ENCODE data around the gene MAPKAPK5.
"Not testable (repeated sequence)": the region's sequence is repeated elsewhere in the genome, so short reads cannot be mapped to it uniquely, and the experiment has no call there.

Gene MAPKAPK5

DNA sequence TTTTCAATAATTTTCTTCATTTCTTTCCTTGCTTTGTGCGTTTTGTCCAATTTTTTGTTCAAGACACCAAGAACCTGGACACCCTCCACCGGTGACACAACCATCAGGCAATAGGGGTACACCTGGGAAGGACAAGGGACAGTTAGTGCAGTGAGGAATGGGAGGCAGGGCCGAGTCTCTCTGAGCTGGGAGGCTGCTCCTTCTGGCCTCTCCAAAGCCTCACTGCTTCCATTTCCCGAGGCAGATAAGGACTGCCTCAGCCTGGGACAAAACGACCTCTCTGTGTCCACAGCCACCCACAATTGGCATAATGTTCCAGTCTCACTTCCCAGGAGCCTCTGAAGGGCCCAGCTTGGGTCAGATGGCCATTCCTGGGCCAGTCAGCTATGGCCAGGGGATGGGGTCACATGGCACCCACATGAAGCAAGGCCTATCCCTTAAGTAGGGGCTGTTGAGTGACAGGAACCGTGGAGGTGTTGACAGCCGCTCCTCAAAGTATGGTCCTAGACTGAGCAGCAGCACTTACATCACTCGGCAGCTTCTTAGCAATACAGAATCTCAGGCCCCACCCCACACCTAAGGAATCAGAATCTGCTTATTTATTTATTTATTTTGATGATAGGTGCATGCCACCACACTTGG, 13.6 kb upstream of the MAPKAPK5 start:
- no peak for DNase-seq

DNA sequence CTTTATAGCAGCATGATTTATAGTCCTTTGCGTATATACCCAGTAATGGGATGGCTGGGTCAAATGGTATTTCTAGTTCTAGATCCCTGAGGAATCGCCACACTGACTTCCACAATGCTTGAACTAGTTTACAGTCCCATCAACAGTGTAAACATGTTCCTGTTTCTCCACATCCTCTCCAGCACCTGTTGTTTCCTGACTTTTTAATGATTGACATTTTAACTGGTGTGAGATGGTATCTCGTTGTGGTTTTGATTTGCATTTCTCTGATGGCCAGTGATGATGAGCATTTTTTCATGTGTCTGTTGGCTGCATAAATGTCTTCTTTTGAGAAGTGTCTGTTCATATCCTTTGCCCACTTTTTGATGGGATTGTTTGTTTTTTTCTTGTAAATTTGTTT, 12.4 kb upstream of the MAPKAPK5 start:
- not testable (repeated sequence) for DNase-seq

DNA sequence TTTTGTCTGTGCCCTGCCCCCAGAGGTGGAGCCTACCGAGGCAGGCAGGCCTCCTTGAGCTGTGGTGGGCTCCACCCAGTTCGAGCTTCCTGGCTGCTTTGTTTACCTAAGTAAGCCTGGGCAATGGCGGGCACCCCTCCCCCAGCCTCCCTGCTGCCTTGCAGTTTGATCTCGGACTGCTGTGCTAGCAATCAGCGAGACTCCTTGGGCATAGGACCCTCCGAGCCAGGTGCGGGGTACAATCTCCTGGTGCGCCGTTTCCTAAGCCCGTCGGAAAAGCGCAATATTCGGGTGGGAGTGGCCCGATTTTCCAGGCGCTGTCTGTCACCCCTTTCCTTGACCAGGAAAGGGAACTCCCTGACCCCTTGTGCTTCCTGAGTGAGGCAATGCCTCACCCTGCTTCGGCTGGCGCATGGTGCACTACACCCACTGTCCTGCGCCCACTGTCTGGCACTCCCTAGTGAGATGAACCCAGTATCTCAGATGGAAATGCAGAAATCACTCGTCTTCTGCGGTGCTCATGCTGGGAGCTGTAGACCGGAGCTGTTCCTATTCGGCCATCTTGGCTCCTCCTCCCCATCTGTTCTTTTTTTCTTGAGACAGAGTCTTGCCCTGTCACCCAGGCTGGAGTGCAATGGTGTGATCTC, 7.2 kb upstream of the MAPKAPK5 start:
- DNase-seq, result not testable (repeated sequence)

DNA sequence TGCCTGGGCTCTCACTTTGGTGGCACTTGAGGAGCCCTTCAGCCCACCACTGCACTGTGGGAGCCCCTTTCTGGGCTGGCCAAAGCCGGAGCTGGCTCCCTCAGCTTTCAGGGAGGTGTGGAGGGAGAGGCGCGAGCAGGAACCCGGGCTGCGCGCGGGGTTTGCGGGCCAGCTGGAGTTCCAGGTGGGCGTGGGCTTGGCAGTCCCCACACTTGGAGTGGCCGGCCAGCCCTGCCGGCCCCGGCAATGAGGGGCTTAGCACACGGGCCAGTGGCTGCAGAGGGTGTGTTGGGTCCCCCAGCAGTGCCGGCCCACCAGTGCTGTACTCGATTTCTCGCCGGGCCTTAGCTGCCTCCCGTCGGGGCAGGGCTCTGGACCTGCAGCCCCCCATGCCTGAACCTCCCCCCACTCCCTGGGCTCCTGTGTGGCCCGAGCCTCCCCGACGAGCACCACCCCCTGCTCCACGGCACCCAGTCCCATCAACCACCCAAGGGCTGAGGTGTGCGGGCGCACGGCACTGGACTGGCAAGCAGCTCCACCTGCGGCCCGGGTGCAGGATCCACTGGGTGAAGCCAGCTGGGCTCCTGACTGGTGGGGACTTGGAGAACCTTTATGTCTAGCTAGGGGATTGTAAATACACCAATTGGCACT, 6.4 kb upstream of the MAPKAPK5 start:
- DNase-seq, result not testable (repeated sequence)

DNA sequence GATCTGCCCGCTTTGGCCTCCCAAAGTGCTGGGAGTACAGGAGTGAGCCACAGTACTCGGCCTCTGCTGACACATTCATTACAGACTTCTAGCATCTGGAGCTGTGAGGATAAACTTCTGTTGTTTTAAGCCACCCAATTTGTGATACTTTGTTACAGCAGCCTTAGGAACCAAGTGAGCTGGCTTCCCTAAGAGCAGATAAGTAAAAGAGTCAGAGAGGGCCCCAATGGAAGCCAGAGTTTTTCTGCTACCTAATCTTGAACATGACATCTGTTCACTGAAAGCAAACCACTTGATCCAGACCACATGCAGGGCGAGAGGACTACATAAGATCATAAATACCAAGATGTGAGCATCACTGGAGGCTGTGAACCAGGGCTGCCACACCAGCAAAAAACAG, 3.7 kb upstream of the MAPKAPK5 start:
- DNase-seq, result no peak

DNA sequence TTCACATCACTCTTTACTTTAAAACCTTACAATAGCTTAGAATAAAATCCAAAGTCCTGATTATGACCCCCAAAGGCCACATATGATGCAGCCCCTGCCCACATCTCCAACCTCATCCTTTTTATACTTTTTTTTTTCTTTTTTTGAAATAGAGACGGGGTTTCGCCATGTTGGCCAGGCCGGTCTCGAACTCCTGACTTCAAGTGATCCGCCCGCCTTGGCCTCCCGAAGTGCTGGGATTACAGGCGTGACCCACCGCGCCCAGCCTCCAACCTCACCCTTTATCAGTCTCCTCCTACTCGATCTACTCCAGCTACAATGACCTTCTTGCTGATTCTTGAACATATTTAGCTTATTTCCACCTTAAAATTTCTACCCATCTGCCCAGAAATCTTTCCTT, 1.2 kb upstream of the MAPKAPK5 start:
- no peak for DNase-seq

DNA sequence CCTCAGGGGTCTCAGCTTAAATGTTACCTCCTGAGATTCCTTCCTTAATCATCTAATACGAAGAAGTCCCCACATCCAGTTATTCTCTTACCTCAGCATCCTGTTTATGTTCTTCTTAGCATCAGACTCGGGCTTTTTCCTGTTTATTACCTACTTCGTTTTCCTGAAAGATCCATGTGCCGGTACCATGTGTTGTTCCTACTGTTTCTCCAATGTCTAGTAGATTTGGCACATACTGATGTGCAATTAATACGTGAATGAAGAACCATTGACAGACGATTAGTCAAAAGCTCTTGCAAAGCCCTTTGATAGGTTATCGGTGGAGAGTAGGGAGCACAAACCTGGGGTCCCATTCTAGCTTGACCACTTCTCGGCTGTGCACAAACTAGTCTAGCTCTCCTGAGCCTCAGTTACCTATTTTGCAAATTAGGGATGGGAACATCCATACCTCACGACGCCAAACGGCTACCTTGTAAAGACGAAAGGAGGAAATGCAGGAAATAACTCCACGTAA, 735 bp upstream of the MAPKAPK5 start:
- no peak for DNase-seq

DNA sequence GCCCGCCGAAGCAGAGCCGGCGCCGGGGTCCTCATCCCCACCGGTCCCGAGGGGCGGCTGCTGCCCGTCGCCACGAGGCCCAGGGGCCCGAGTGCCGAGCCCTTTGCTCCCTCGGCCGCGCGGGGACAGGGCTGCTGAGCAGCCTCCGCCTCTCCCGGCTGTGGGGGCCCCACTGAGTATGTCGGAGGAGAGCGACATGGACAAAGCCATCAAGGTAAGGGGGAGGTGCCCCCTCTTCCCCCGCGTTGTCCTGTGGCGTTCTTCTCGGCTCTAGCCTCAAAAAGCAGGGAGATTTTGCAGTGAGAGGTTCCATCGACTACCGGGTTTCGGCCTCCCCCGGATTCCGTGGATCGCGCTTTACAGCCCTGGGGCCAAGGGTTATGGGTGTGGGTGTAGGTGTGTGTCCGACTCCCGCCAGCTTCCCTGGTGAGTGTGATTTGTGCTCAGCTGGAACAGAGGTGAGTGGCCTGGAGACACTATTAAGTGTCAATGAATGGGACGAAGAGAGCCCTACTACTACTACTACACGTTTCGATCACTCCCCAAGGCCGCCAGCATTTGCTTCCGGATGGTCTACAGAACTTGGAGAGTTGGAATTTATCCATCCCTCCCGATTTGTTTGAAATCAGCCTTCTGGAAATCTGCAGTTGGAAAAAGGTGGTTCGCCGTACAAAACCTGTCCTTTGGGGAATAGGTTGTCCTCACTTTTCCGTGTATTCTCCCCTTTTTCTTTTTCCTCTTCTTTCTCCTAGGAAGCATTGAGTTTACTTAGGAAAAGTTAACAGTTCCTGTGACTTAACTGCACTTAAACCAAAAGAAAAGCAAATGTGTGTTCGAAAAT, 748 bp downstream of the MAPKAPK5 start:
- DNase-seq, result no peak

DNA sequence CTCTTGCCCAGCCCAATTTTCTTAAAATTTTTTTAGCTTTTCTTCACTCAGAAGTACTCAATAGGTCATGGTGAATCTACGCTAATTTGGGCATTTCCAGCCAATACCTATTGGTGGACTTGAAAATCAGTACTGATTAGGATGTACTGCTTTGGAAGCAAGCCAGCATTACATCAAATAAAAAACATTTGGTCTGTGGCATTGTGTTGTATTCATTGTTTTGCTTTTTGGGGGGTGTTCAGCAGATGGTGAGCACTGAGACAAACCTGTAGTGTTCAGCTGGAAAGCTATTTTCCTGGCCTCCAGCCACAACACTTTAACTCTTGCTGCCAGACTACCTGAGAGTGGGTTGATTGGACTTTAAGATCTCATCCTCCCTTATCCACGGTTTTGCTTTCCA, 4.0 kb downstream of the MAPKAPK5 start:
- no peak for DNase-seq

DNA sequence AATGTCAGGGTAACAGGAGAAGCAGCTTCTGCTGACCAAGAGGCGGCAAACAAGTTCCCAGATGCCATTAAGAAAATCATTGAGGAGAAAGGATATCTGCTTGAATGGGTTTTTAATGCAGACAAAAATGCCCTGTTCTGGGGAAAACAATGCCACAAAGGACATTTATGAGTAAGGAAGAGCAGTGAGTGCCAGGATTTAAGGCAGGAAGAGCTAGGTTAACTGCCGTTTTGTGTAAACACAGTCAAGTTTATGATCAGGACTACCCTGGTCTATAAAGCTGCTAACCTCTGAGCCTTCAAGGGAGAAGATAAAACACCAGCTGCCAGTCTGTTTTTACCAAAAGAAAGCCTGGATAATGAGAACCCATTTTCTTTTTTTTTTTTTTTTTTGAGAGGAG, 8.5 kb downstream of the MAPKAPK5 start:
- no peak for DNase-seq

DNA sequence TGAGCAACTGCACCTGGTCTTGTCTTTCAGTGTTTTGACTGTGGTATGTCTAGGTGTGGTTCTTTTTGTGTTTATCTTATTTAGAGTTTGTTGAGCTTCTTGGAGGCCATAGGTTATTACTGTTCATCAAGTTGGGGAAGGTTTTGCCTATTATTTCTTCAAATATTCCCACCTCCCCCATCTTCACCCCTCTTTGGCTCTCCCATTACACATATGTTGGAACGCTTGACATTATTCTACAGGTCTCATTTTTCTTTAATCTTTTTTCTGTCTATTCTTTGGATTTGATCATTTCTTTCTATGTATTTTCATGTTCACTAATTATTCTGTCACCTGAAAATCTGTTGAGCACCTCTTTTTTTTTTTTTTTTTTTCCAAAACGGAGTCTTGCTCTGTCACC, 16.2 kb downstream of the MAPKAPK5 start:
- no peak for DNase-seq

DNA sequence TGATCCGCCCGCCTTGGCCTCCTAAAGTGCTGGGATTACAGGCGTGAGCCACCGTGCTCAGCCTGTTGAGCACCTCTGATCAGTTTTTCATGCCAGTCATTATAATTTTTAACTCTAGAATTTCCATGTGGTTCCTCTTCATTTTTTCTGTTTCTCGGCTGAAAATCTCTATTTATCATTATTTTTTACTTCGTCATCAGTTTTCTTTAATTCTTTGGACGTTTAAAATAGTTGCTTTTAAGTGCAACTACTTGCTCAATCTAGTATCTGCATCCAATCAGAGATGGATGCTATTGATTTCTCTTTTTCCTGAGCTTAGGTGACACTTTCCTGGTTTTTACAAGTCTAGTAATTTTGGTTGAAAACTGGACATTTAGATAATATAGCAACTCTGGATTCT, 16.8 kb downstream of the MAPKAPK5 start:
- no peak for DNase-seq

DNA sequence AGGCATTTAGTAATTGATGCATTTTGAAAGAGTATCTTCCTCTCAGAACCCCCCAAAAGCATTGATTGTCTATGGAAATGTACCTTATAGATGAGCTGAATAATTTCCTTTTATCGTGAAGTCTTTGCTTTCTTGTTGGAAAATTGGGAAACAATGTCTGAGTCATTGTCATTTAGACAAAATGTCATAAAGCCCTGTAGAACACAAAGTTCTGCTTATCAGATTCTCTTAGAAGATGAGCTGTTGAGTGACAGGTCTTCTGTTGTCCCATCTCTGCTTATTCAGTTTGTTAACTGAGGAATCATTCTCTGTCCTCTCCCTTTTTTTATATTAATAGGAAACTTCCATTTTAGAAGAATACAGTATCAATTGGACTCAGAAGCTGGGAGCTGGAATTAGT, 22.9 kb downstream of the MAPKAPK5 start:
- no peak for DNase-seq

DNA sequence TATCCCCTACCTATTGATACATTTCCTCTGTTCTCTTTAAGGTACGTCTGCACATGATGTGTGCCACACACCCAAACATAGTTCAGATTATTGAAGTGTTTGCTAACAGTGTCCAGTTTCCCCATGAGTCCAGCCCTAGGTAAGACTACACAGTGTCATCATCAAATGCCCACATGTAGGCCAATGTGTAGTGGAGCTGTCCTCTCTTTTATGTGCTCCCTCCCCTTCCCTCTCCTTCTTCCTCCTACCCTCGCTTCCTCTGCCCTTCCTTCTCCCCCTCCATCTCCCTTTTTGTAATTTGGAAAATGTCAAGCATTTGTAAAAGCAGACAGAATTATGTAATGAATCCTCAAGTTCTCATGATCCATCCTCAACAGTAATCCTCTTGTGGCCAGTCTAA, 25.5 kb downstream of the MAPKAPK5 start:
- no peak for DNase-seq

DNA sequence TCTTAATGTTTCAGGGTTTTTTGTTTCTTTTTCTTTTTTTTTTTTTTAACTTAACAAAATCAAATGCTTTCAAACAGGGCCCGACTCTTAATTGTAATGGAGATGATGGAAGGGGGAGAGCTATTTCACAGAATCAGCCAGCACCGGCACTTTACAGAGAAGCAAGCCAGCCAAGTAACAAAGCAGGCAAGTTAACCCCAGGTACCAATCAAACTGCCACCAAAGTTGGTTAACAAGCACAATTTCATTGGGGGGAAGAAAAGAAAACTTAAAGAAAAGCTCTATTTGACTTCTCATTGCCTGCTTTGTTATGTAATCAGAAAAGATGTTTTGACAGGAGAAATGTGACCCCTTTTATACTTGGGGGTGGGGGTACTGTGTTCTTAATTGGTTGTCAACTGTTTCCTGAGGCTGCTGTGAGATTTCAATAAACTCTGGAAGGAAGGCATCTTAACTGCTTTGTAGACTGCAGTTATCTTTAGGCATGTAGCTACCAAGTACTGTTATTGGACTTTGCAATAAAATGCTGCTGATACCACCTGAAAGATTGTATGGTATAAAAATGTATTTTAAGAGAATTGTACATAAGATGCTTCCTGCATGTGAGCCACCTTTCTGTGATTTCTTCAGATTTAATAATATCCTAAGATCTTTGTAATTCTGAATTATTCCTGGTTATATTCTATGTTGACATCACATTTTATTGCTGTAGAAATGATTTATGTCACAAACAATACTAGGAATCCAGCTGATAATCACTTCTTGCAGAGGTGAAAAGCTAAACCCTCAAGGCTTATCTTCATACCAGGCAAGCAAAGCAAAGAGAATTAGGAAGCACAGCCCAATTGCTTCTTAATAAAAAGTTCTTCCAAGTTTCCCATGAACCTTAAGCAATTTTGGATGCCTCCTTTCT, 26.9 kb downstream of the MAPKAPK5 start:
- no peak for DNase-seq

DNA sequence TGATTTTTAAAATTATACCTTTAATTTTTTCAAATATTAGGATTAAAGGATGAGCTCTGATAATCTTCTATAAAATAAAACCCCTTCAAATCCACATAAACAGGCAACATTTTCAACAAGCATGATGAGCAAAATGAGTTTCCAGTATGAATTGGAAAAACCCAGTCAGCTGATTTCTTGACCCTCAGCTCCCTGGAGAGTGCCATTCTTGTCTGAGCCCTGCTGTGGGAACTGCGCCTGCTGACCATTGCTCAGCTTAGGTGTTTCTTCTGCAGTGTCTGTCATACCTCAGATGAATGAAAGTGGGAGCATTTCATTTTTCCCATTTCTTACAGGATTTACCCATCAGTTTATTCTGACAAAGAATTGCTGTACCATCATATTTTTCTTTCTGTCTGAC, 27.6 kb downstream of the MAPKAPK5 start:
- no peak for DNase-seq

DNA sequence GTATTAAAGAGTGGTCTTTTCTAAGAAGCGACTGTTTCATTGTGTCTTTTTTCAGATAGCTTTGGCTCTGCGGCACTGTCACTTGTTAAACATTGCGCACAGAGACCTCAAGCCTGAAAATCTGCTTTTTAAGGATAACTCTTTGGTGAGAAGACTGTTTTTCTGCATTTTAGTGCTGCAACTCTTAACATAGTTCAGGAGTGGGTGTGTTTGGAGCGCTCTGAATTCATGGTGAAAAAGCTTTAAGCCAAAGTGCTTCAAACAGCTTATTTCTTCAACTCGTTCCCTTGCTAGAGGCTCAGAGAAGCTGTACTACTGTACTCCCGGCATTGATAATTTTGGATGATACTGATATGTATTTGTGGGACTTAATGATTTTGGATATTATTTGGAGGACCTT, 28.2 kb downstream of the MAPKAPK5 start:
- no peak for DNase-seq

DNA sequence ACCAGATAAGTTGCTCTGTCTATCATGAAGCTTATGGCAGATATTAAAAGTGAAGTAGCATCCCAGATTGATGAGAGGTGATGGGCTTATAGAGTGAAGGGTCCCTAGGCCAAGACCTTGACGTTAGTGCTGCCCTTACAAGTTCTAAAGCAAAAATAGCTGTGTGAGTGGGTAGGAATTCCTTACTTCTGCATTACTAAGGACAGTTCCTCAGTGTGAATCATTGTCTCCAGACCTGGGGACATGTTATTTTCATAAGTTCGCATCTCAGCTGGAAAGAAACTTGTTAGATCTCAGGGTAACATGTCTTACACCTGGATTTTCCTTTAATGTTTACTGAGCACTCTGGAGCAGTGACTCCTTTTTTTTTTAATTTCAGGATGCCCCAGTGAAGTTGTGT, 28.7 kb downstream of the MAPKAPK5 start:
- no peak for DNase-seq

DNA sequence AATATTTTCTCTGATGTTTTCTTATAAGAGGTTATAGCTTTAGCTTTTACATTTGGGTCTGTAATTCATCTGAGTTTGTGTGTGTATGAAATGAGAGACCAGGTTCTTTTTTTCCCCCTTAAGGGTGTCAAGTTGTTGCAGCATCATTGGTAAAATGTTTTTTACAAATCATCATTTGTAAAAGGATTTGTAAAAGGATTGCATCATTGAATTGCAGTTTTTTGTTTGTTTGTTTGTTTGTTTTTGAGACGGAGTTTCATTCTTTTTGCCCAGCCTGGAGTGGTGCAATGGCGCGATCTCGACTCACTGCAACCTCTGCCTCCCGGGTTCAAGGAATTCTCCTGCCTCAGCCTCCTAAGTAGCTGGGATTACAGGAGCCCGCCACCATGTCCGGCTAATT, 31.1 kb downstream of the MAPKAPK5 start:
- DNase-seq, result no peak

DNA sequence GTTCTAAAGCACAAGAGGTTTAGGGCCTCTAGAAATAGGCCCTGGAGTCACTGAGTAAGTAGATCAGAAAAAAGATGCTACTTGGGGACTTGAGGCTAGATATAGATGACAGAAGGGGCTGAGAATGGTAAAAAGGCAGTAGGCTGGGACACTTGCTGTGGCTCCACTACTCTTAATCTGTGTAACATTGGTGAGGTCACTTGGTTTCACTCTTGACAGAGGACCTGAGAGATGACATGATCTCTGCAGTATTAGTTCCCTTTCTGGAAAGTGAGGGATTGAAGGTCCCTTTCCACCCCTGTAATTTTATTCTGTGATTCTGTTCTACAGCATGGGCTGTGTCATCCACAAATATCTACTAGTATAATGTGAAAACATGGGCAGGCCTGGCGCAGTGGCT, 39.7 kb downstream of the MAPKAPK5 start:
- no peak for DNase-seq

DNA sequence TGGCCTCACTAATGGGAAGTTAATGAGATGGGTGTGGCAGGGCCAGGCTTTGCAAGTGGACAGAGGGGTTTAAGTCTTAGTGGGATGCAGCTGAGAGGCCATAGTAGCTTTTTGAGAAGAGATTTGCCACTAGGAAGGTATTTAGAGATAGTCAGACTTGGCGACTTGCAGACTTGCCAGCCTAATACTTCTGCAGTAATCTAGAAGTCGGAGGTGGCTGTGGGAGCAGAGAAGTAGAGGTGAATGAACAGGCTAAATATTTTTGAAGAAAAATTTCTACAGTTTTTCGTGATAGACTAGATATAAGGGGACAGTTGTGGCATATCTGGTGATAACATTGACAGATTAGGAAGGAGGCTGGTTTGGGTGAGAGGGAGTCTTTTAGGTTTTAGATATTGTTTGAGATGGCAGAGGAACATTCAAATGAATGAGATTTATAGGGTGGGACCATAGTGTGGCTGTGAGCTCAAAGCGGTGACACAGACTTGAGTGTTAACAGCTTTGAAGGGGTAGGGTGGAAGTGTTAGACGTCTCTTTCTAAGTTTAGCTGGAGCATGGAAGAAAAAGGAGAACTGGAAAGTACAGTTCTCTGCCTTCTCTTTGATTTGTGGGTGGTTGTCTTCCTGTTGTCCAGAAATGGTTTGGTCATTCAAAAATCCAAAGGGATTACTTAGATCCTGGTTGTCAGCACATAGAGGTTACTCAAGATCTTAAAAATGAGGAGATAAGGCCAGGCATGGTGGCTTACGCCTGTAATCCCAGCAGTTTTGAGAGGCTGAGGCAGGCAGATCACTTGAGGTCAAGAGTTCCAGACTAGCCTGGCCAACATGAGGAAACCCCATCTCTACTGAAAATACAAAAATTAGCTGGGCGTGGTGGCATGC, 44.9 kb downstream of the MAPKAPK5 start:
- no peak for DNase-seq
